Progenitor cell of endocrine pancreas (in vitro differentiated cells): Measurements from ENCODE around the gene CCM2. TPM values are rescaled to one million over a fixed set of nuclear protein-coding genes. Genes with fewer than 3 reads are reported as not detected.

Source experiments
- DNase-seq: peaks from one replicate; pipeline ENCODE4 v3.0.0; 2021; ENCODE audit warnings: low spot score; ENCODE audit not compliant: unreplicated experiment
- H3K27ac Mint-ChIP-seq: 2 replicates; pipeline ENCODE4 v1.8.0; 2021; ENCODE audit warnings: mild to moderate bottlenecking, moderate library complexity, mixed read lengths
- H3K27me3 Mint-ChIP-seq: 2 replicates; pipeline ENCODE4 v1.8.0; 2021; ENCODE audit warnings: mixed read lengths
- H3K36me3 Mint-ChIP-seq: 2 replicates; pipeline ENCODE4 v1.8.0; 2022; ENCODE audit warnings: mixed read lengths; ENCODE audit not compliant: insufficient read depth
- H3K4me1 Mint-ChIP-seq: 2 replicates; pipeline ENCODE4 v1.8.0; 2021; ENCODE audit warnings: low read depth, mixed read lengths
- H3K4me3 Mint-ChIP-seq: 2 replicates; pipeline ENCODE4 v1.8.0; 2021; ENCODE audit warnings: low read depth, mild to moderate bottlenecking, moderate library complexity, mixed read lengths
- H3K9me3 Mint-ChIP-seq: 2 replicates; pipeline ENCODE4 v1.8.0; 2021; ENCODE audit warnings: low read depth, mixed read lengths
- total RNA-seq: library from RNA; stranded (reverse); gene quantifications from 2 replicates; pipeline ENCODE4 v1.2.1, GENCODE V29; 2021
- TF ChIP-seq, protein P1 (sequence below): fragments of 200-600 bp; sonication (generic); IDR thresholded peaks from one replicate; pipeline ENCODE4 v1.5.0; 2021; ENCODE audit warnings: antibody characterized with exemption, mild to moderate bottlenecking; ENCODE audit not compliant: unreplicated experiment

Gene CCM2
- total RNA-seq, 1 donor from 2014 or later: 43.0 TPM

GRCh38 chr7:45074528-45075354 lies 74.7 kb downstream of the CCM2 start:
- TF ChIP-seq, protein P1, sequence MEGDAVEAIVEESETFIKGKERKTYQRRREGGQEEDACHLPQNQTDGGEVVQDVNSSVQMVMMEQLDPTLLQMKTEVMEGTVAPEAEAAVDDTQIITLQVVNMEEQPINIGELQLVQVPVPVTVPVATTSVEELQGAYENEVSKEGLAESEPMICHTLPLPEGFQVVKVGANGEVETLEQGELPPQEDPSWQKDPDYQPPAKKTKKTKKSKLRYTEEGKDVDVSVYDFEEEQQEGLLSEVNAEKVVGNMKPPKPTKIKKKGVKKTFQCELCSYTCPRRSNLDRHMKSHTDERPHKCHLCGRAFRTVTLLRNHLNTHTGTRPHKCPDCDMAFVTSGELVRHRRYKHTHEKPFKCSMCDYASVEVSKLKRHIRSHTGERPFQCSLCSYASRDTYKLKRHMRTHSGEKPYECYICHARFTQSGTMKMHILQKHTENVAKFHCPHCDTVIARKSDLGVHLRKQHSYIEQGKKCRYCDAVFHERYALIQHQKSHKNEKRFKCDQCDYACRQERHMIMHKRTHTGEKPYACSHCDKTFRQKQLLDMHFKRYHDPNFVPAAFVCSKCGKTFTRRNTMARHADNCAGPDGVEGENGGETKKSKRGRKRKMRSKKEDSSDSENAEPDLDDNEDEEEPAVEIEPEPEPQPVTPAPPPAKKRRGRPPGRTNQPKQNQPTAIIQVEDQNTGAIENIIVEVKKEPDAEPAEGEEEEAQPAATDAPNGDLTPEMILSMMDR: no peak
- no peak overlapping the region for H3K27ac Mint-ChIP-seq
- H3K4me3 Mint-ChIP-seq: no peak overlapping the region
- no peaks in the 10 kb centered on the region for H3K9me3 Mint-ChIP-seq
- no peaks in the 10 kb centered on the region for H3K4me1 Mint-ChIP-seq
- peaks cover 6% of the 10 kb centered on the region for H3K36me3 Mint-ChIP-seq
- H3K27me3 Mint-ChIP-seq: no peaks in the 10 kb centered on the region
- no peak for DNase-seq

- TF ChIP-seq, protein P1: no peak
- no peaks in the 10 kb centered on the region for H3K27me3 Mint-ChIP-seq
- no peaks in the 10 kb centered on the region for H3K4me1 Mint-ChIP-seq
- no peak overlapping the region for H3K4me3 Mint-ChIP-seq
- H3K9me3 Mint-ChIP-seq: no peaks in the 10 kb centered on the region
- no peak overlapping the region for H3K27ac Mint-ChIP-seq
- no peak for DNase-seq
- H3K36me3 Mint-ChIP-seq: peaks cover 6% of the 10 kb centered on the region
These were observed 75.3 kb downstream of the CCM2 start for GRCh38 chr7:45075355-45075644.

GRCh38 chr7:45075871-45076796 lies 76.1 kb downstream of the CCM2 start:
- Mint-ChIP-seq H3K4me3 (no peak overlapping the region), H3K27me3 (no peaks in the 10 kb centered on the region), H3K27ac (no peak overlapping the region)

DNA sequence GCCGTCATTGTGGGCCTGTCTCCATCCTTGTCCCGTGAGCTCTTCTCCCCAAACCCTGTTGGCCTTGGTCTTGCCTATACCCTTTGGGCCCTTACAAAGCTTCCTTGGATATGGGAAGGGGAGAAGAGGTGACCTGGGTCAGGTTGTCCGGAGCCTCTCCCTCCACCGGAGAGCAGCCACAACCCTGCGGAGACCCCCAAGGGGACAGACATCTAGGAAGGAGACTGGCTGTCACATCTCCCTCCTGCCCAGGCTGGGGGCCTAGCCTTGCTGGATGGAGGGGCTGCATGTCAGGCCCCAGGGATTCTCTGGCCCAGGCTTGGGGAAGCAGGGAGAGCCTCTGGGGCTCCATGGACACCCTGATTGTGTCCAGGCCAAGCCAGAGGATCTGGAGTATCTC lies 76.9 kb downstream of the CCM2 start:
- DNase-seq: no peak
- H3K4me3 Mint-ChIP-seq: no peak overlapping the region
- no peaks in the 10 kb centered on the region for H3K9me3 Mint-ChIP-seq
- H3K27me3 Mint-ChIP-seq: no peaks in the 10 kb centered on the region
- TF ChIP-seq, protein P1: no peak
- no peak overlapping the region for H3K27ac Mint-ChIP-seq
- peaks cover 6% of the 10 kb centered on the region for H3K36me3 Mint-ChIP-seq
- H3K4me1 Mint-ChIP-seq: no peaks in the 10 kb centered on the region

More at GRCh38 chr7:45075871-45076796, 76.1 kb downstream of the CCM2 start:
- H3K36me3 Mint-ChIP-seq: peaks cover 6% of the 10 kb centered on the region
- DNase-seq: no peak
- no peaks in the 10 kb centered on the region for H3K9me3 Mint-ChIP-seq
- no peaks in the 10 kb centered on the region for H3K4me1 Mint-ChIP-seq
- TF ChIP-seq, protein P1: no peak

DNA sequence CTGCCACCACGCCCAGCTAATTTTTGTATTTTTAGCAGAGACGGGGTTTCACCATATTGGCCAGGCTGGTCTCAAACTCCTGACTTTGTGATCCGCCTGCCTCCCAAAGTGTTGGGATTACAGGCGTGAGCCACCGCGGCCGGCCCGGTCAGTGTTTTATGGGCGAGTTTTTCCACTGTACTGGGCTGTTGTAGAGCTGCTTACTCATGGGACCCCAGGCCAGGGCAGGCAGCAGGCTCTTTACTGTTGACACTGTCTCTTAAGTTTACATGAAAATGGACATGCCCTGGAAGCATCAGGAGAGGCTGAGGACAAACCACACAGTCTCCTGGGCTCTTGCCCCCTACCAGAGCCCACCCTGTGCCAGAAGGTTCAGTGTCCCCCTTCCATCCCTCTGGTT lies 77.6 kb downstream of the CCM2 start:
- no peak for DNase-seq
- no peak overlapping the region for H3K27ac Mint-ChIP-seq
- TF ChIP-seq, protein P1: no peak
- peaks cover 6% of the 10 kb centered on the region for H3K36me3 Mint-ChIP-seq
- no peaks in the 10 kb centered on the region for H3K9me3 Mint-ChIP-seq
- H3K27me3 Mint-ChIP-seq: no peaks in the 10 kb centered on the region
- no peaks in the 10 kb centered on the region for H3K4me1 Mint-ChIP-seq
- no peak overlapping the region for H3K4me3 Mint-ChIP-seq
